OCI-LY3 (cell line): ENCODE data around the gene GM2A.

ENCODE experiments used
- CTCF ChIP-seq: fragments of 200-600, 300-600 bp; sonication (generic); IDR thresholded peaks from 2 replicates; pipeline ENCODE4 v1.5.1; 2014; ENCODE audit warnings: antibody characterized with exemption, low read length, low read depth
- EZH2phosphoT487 ChIP-seq: fragments of 200-600 bp; shearing (Covaris generic); IDR thresholded peaks from 2 replicates; pipeline ENCODE4 v1.6.1; 2018; ENCODE audit warnings: antibody characterized with exemption, mixed run types, low read depth

- TF ChIP-seq CTCF (no peak), EZH2phosphoT487 (no peak)
Measured at GRCh38 chr5:151225071-151225470, 27.9 kb upstream of the GM2A start.
